Ascending aorta (tissue), 2 donors: ENCODE results near the gene SGPP1. TPM values are rescaled to one million over a fixed set of nuclear protein-coding genes. Genes with fewer than 3 reads are reported as not detected.
"Not testable (repeated sequence)": the region's sequence is repeated elsewhere in the genome, so short reads cannot be mapped to it uniquely, and the experiment has no call there.

Experiments
- DNase-seq, 2 donors: peaks; one replicate each; pipeline ENCODE4 v3.0.0-alpha.2; 2019; ENCODE audit warnings: low spot score in 2 of 2
- H3K27ac ChIP-seq, 2 donors: fragments of 200-600 bp; sonication (generic); one replicate each; pipeline ENCODE4 v1.5.1; 2016 to 2017; ENCODE audit warnings: mild to moderate bottlenecking in 1 of 2
- H3K27me3 ChIP-seq: fragments of 200-600 bp; sonication (generic); one replicate; pipeline ENCODE4 v1.5.1; 2017
- H3K36me3 ChIP-seq, 2 donors: fragments of 200-600 bp; sonication (generic); one replicate each; pipeline ENCODE4 v1.5.1; 2016
- H3K4me1 ChIP-seq, 2 donors: fragments of 200-600 bp; sonication (generic); one replicate each; pipeline ENCODE4 v1.5.1; 2016 to 2017; ENCODE audit warnings: mild to moderate bottlenecking in 1 of 2
- H3K4me3 ChIP-seq, 2 donors: fragments of 200-600 bp; sonication (generic); one replicate each; pipeline ENCODE4 v1.5.1; 2016 to 2017; ENCODE audit warnings: mild to moderate bottlenecking in 1 of 2
- H3K9me3 ChIP-seq, 2 donors: fragments of 200-600 bp; sonication (generic); one replicate each; pipeline ENCODE4 v1.5.1; 2016
- CTCF ChIP-seq, 3 experiments: fragments of 200-600 bp in 2 of 3; fragments of 450-650 bp in 1 of 3; sonication (generic) in 2 of 3; IDR thresholded peaks; one replicate each; pipeline ENCODE4 v1.5.1; 2016 to 2019; ENCODE audit warnings: antibody characterized with exemption in 3 of 3, mild to moderate bottlenecking in 1 of 3, moderate library complexity in 1 of 3
- intact Hi-C: fragments of 100-400 bp; cut with DNase I; formaldehyde crosslinking; loops from one replicate; pipeline ENCODE4 v1.15.1; 2023
- total RNA-seq: library from RNA; depleted of rRNA; stranded (reverse); fragments of >200 nt; gene quantifications from one replicate; pipeline ENCODE4 v1.1.0, GENCODE V29; 2016

Gene SGPP1
- total RNA-seq, 1 donor from 2014 or later, result 20.3 TPM

DNA sequence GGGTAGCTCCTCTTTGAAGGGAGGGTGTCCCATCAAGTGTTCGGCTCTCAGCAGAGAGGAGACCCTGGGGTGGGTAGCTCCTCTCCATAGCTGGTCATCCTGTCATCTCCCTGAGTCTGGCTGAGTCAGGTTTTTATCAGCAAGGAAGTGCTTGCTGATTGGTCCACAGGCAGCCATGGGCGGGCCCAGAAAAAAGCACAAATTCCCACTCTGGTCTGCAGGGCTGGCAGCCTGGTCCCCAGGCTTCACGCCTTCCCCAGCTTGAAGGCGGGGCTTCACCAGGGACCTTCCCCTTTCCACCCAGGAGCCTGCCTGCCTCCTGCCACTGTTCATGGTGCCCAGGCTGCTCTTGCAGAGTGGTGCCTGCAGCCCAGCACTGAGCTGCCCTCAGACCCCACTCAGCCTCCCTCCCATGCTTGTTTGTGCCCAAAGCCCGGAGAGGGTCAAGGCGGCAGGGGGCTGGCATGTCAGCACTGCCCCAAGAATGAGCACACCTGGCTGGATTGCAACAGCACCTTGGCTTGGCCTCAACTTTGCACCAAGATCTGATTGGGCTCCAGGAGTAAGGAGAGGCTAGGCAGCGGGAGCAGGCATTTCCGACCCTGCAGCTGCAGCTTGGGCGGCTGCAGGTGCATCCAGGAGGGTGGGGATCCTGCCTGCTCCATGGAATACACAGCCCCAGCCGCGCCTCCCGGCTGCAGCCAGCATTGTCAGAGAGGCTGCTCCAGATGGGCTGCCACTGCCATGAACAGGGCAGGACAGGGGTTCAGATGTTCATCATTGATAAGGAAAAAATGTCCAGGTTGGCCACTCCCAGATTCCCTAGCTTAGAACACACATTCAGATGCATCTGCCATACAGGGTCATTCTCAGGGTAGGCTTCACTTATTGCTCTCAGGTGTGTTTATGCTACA lies 64.2 kb downstream of the SGPP1 start:
- TF ChIP-seq CTCF (IDR thresholded peaks at IDR 0.05), result no peak
- Histone ChIP-seq H3K27ac (no peak overlapping the region), H3K4me3 (no peak overlapping the region), H3K9me3 (no peaks in the 10 kb centered on the region), H3K36me3 (no peaks in the 10 kb centered on the region), H3K4me1 (no peaks in the 10 kb centered on the region), H3K27me3 (no peaks in the 10 kb centered on the region)
- intact Hi-C loops, result no loop called here
- DNase-seq, result no peak

DNA sequence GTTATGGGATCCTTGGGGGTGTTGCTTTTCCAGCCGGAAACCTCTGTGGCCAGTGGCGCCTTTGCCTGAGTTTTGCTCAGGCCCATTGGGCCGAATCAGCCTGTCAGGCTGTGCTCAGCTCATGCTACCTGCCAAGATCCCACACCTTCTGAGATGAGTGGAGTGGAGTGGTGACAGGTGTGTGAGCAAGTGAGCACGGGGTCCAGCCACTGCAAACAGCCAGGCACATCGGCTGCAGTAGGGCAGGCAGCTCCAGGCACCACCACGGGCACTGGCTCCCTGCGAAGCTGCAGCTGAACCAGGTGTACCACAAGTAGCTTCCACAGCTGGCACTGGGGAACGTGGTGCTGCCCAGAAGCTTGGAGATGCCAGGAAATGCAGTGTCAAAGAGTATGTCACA lies 65.1 kb downstream of the SGPP1 start:
- H3K4me1 ChIP-seq, result no peaks in the 10 kb centered on the region
- H3K27ac ChIP-seq, result no peak overlapping the region
- no peak for TF ChIP-seq CTCF (IDR thresholded peaks at IDR 0.05)
- H3K9me3 ChIP-seq, result no peaks in the 10 kb centered on the region
- H3K4me3 ChIP-seq, result no peak overlapping the region
- no peak for DNase-seq
- H3K27me3 ChIP-seq, result no peaks in the 10 kb centered on the region
- H3K36me3 ChIP-seq, result no peaks in the 10 kb centered on the region
- intact Hi-C loops, result no loop called here

DNA sequence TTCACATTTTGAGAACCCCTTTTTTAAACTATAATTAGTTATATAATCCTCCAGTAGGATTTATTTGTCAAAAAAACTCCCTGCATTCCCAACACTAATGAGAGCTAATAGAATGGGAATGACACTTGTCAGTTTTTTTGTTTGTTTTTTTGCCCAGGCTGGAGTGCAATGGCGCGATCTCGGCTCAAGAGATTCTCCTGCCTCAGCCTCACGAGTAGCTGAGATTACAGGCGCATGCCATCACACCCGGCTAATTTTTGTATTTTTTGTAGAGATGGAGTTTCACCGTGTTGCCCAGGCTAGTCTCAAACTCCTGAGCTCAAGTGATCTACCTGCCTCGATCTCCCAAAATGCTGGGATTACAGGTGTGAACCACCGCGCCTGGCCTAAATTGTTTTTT lies 66.0 kb downstream of the SGPP1 start:
- H3K36me3 ChIP-seq, H3K27ac ChIP-seq, H3K4me3 ChIP-seq, H3K4me1 ChIP-seq, H3K9me3 ChIP-seq, DNase-seq, intact Hi-C loops, H3K27me3 ChIP-seq: not testable (repeated sequence)

- intact Hi-C loops, result no loop called here
- Histone ChIP-seq H3K27ac (no peak overlapping the region), H3K4me1 (no peaks in the 10 kb centered on the region), H3K9me3 (no peaks in the 10 kb centered on the region), H3K4me3 (no peak overlapping the region), H3K27me3 (no peaks in the 10 kb centered on the region), H3K36me3 (no peaks in the 10 kb centered on the region)
- DNase-seq, result no peak
- no peak for TF ChIP-seq CTCF (IDR thresholded peaks at IDR 0.05)
Measured at GRCh38 chr14:63659726-63660125, 68.1 kb downstream of the SGPP1 start.

DNA sequence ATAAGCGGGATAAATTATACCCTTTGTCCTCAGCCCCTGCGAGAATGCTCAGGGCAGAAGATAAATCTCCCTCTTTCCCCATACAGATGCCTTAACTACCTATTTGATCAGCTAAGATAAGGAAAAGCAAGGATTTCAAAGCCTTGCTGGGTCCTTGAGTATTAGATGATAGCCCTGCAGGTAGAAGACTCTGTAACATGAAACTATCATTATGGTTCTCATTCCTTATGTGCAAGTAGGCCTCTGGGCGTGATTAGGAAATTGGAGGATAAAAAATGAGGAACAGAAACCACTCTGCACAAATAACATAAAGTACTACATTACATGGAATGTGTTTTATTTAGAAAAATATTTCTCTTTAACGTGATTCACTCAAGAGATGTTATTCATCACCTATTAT lies 71.7 kb downstream of the SGPP1 start:
- no peak for TF ChIP-seq CTCF (IDR thresholded peaks at IDR 0.05)
- H3K4me1 ChIP-seq, result no peaks in the 10 kb centered on the region
- H3K36me3 ChIP-seq, result no peaks in the 10 kb centered on the region
- intact Hi-C loops, result no loop called here
- no peaks in the 10 kb centered on the region for H3K9me3 ChIP-seq
- H3K27me3 ChIP-seq, result no peaks in the 10 kb centered on the region
- no peak for DNase-seq
- no peak overlapping the region for H3K27ac ChIP-seq
- H3K4me3 ChIP-seq, result no peak overlapping the region

- H3K9me3 ChIP-seq, result no peaks in the 10 kb centered on the region
- no peak for TF ChIP-seq CTCF (IDR thresholded peaks at IDR 0.05)
- no peaks in the 10 kb centered on the region for H3K27me3 ChIP-seq
- H3K27ac ChIP-seq, result no peak overlapping the region
- H3K36me3 ChIP-seq, result no peaks in the 10 kb centered on the region
- DNase-seq, result no peak
- no peaks in the 10 kb centered on the region for H3K4me1 ChIP-seq
- intact Hi-C loops, result no loop called here
- H3K4me3 ChIP-seq, result no peak overlapping the region
Measured at GRCh38 chr14:63654936-63655335, 72.9 kb downstream of the SGPP1 start.
